Naive thymus-derived CD8-positive, alpha-beta T cell (primary cell): ENCODE results near the gene ABLIM2. TPM values are rescaled to one million over a fixed set of nuclear protein-coding genes. Genes with fewer than 3 reads are reported as not detected.

Experiments used
- ATAC-seq, 2 donors: fragments of 150-1000 bp; cut with Tn5 transposase in 1 of 2; sonication (Bioruptor Pico), chemical (Tn5 transposase) in 1 of 2; 1 replicate in 1 of 2; 2 replicates in 1 of 2; pipeline ENCODE4 v1.10.0; 2021; ENCODE audit warnings: mild to moderate bottlenecking in 2 of 2, moderate library complexity in 2 of 2
- POLR2A ChIA-PET: fragments of 350-600 bp; sonication (Branson Sonifier 250); formaldehyde crosslinking; loops from one replicate; lab custom pipeline; 2021; ENCODE audit warnings: antibody characterized with exemption; lab: Charles Lee
- DNase-seq, 10 donors: peaks; one replicate each; pipeline versions ENCODE4 v3.0.0 to v3.0.0-alpha.2; 2020 to 2022
- H3K27ac Mint-ChIP-seq, 10 donors: one replicate each; pipeline ENCODE4 v1.8.0; 2020 to 2022; ENCODE audit warnings: mild to moderate bottlenecking in 10 of 10, mixed read lengths in 10 of 10, moderate library complexity in 4 of 10, inconsistent platforms in 1 of 10
- H3K27me3 Mint-ChIP-seq, 5 donors: one replicate each; pipeline ENCODE4 v1.8.0; 2021 to 2022; ENCODE audit warnings: mixed read lengths in 5 of 5
- H3K36me3 Mint-ChIP-seq, 3 donors: one replicate each; pipeline ENCODE4 v1.8.0; 2020 to 2022; ENCODE audit warnings: mixed read lengths in 3 of 3, mild to moderate bottlenecking in 2 of 3, inconsistent platforms in 1 of 3
- H3K4me1 Mint-ChIP-seq, 4 donors: one replicate each; pipeline ENCODE4 v1.8.0; 2021 to 2022; ENCODE audit warnings: mixed read lengths in 4 of 4
- H3K4me3 Mint-ChIP-seq, 10 donors: one replicate each; pipeline ENCODE4 v1.8.0; 2020 to 2022; ENCODE audit warnings: mild to moderate bottlenecking in 10 of 10, mixed read lengths in 10 of 10, moderate library complexity in 6 of 10, inconsistent platforms in 1 of 10
- H3K9me3 Mint-ChIP-seq, 9 donors: one replicate each; pipeline ENCODE4 v1.8.0; 2020 to 2022; ENCODE audit warnings: mixed read lengths in 9 of 9, mild to moderate bottlenecking in 3 of 9, inconsistent platforms in 1 of 9, moderate library complexity in 1 of 9
- polyA plus RNA-seq, 3 donors: library from polyadenylated mRNA; unstranded; fragments of 300-500 nt; fragmentation: Illumina TruSeq; gene quantifications; one replicate each; pipeline ENCODE4 v1.2.3, GENCODE V29; 2021
- total RNA-seq, 8 experiments: library from RNA in 2 of 8; stranded (reverse) in 2 of 8; gene quantifications; one replicate each; pipeline ENCODE4 v1.2.3 and lab custom pipeline; 2021 to 2026

The ABLIM2 gene
- total and polyA plus RNA-seq, 5 experiments from 2014 or later = 0.47 to 4.9 (median 2.4) TPM

- H3K27me3 Mint-ChIP-seq = peaks cover 0 to 13% (median 4%) of the 10 kb centered on the region in 5 donors
- POLR2A ChIA-PET = no interaction called here
- no peak overlapping the region for H3K27ac Mint-ChIP-seq
- DNase-seq (no peak), ATAC-seq (no peak)
- H3K36me3 Mint-ChIP-seq = peaks cover 0 to 30% (median 6%) of the 10 kb centered on the region in 3 donors
- H3K4me3 Mint-ChIP-seq = no peak overlapping the region
- H3K4me1 Mint-ChIP-seq = peaks cover 0 to 3% (median 0%) of the 10 kb centered on the region in 4 donors
- peaks cover 0 to 27% (median 19%) of the 10 kb centered on the region in 9 donors for H3K9me3 Mint-ChIP-seq
These were observed 91.2 kb downstream of the ABLIM2 start for GRCh38 chr4:8067274-8067936.

DNA sequence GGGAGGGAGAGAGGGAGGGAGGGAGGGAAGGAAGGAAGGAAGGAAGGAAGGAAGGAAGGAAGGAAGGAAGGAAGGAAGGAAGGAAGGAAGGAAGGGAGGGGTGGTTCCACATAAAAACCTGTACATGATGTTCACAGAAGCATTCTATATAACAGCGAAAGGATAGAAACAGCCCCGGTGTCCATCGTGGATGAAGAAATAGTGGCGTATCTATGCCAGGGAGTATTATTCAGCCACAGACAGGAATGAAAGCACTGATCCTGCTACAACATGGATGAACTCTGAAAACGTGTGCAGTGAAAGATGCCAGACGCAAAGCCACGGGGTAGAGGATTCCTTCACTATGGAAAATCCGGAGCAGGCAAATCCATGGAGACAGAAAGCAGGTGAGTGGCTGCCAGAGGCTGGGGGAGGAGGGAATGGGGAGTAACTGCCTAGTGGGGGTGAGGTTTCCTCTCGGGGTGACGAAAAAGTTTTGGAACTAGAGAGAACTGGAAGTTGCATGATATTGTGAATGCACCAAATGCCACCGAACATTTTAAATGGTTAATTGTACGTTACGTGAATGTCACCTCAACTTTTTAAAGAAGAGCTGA lies 92.2 kb downstream of the ABLIM2 start:
- ATAC-seq = no peak
- Mint-ChIP-seq H3K9me3 (peaks cover 0 to 27% (median 19%) of the 10 kb centered on the region in 9 donors), H3K4me1 (peaks cover 0 to 3% (median 0%) of the 10 kb centered on the region in 4 donors), H3K4me3 (no peak overlapping the region), H3K27me3 (peaks cover 0 to 10% (median 3%) of the 10 kb centered on the region in 5 donors), H3K36me3 (peaks cover 0 to 30% (median 6%) of the 10 kb centered on the region in 3 donors), H3K27ac (no peak overlapping the region)
- POLR2A ChIA-PET = no interaction called here
- DNase-seq = no peak

GRCh38 chr4:8063974-8064563 lies 94.5 kb downstream of the ABLIM2 start:
- H3K27ac Mint-ChIP-seq = peak overlapping the region in 1 of 10 donors; percentile 9
- peaks cover 0 to 3% (median 0%) of the 10 kb centered on the region in 4 donors for H3K4me1 Mint-ChIP-seq
- H3K36me3 Mint-ChIP-seq = peaks cover 2 to 30% (median 11%) of the 10 kb centered on the region in 3 donors
- no peak for ATAC-seq
- H3K4me3 Mint-ChIP-seq = no peak overlapping the region
- POLR2A ChIA-PET = no interaction called here
- peaks cover 0 to 13% (median 0%) of the 10 kb centered on the region in 5 donors for H3K27me3 Mint-ChIP-seq
- DNase-seq = no peak
- H3K9me3 Mint-ChIP-seq = peaks cover 0 to 27% (median 19%) of the 10 kb centered on the region in 9 donors

GRCh38 chr4:8061573-8061972 lies 97.0 kb downstream of the ABLIM2 start:
- Mint-ChIP-seq H3K4me1 (peaks cover 0 to 3% (median 0%) of the 10 kb centered on the region in 4 donors), H3K27ac (no peak overlapping the region), H3K9me3 (peaks cover 0 to 31% (median 19%) of the 10 kb centered on the region in 9 donors), H3K4me3 (no peak overlapping the region), H3K27me3 (peaks cover 0 to 9% (median 0%) of the 10 kb centered on the region in 5 donors), H3K36me3 (peaks cover 2 to 28% (median 11%) of the 10 kb centered on the region in 3 donors)
- ATAC-seq = no peak
- POLR2A ChIA-PET = no interaction called here
- DNase-seq = no peak

- H3K9me3 Mint-ChIP-seq = peaks cover 0 to 31% (median 19%) of the 10 kb centered on the region in 9 donors
- POLR2A ChIA-PET = no interaction called here
- DNase-seq (no peak), ATAC-seq (no peak)
- peaks cover 2 to 24% (median 8%) of the 10 kb centered on the region in 3 donors for H3K36me3 Mint-ChIP-seq
- peaks cover 0 to 9% (median 0%) of the 10 kb centered on the region in 5 donors for H3K27me3 Mint-ChIP-seq
- H3K27ac Mint-ChIP-seq = no peak overlapping the region
- H3K4me3 Mint-ChIP-seq = no peak overlapping the region
- H3K4me1 Mint-ChIP-seq = peaks cover 0 to 3% (median 0%) of the 10 kb centered on the region in 4 donors
These were observed 97.5 kb downstream of the ABLIM2 start for GRCh38 chr4:8061145-8061544.

DNA sequence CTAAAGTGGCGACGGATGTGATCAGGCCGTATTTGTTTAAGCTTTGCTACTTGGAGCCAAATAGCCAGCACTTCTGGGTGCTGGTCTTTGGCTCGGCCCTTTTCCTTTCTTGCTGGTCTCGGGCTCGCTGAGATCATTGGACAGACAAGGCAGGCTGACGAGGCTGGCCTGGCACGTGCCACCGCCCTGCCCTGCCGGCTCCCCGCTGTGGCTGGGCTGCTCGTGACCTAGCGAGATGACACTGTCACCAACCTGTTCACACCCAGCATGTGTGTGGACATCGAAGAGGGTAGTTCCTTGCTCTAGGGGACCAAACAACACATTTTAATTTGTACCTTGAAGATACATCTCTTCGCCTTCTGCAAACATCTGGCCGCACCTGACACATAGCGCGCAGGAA lies 98.0 kb downstream of the ABLIM2 start:
- Mint-ChIP-seq H3K4me1 (peaks cover 0 to 3% (median 0%) of the 10 kb centered on the region in 4 donors), H3K27me3 (peaks cover 0 to 8% (median 0%) of the 10 kb centered on the region in 5 donors), H3K9me3 (peaks cover 0 to 31% (median 19%) of the 10 kb centered on the region in 9 donors), H3K27ac (no peak overlapping the region), H3K4me3 (no peak overlapping the region), H3K36me3 (peaks cover 2 to 24% (median 8%) of the 10 kb centered on the region in 3 donors)
- POLR2A ChIA-PET = no interaction called here
- DNase-seq (no peak), ATAC-seq (no peak)

DNA sequence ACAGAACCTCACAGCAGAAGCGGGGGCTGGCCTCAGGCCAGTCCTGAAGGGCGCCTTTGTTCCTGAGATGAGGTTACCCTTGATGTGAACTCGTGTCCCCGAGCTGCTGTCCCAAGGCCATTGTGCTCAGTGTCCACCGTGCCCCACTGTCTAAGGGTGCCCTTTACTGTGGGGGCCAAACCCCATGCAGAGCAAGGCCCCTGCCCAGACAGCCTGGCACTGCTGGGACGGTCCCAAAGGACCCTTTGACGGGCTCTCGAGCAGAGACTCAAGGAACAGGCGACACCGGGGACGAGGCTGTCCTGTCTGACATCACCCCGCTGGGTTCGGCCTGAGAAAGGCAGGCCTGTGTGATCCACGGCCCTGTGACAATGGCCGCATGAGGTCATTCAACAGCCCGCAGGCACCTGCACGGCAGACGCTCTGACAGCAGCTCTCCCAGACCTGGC lies 100.6 kb downstream of the ABLIM2 start:
- H3K4me1 Mint-ChIP-seq = no peaks in the 10 kb centered on the region
- POLR2A ChIA-PET = no interaction called here
- H3K4me3 Mint-ChIP-seq = no peak overlapping the region
- no peak overlapping the region for H3K27ac Mint-ChIP-seq
- peaks cover 0 to 22% (median 2%) of the 10 kb centered on the region in 3 donors for H3K36me3 Mint-ChIP-seq
- ATAC-seq (no peak), DNase-seq (no peak)
- H3K9me3 Mint-ChIP-seq = peaks cover 0 to 21% (median 8%) of the 10 kb centered on the region in 9 donors
- H3K27me3 Mint-ChIP-seq = peaks cover 0 to 3% (median 0%) of the 10 kb centered on the region in 5 donors

- POLR2A ChIA-PET = interaction anchor here (0.5 kb wide), 1 partner anchor 259 kb away, joined by 3 read pairs; no protein-coding TSS in a partner anchor
- Mint-ChIP-seq H3K4me1 (no peaks in the 10 kb centered on the region), H3K9me3 (peaks cover 0 to 17% (median 5%) of the 10 kb centered on the region in 9 donors), H3K27me3 (peaks cover 0 to 5% (median 0%) of the 10 kb centered on the region in 5 donors), H3K27ac (no peak overlapping the region), H3K36me3 (peaks cover 0 to 19% (median 0%) of the 10 kb centered on the region in 3 donors), H3K4me3 (no peak overlapping the region)
- ATAC-seq (no peak), DNase-seq (no peak)
These were observed 103.4 kb downstream of the ABLIM2 start for GRCh38 chr4:8055206-8055605.

- no peak overlapping the region for H3K27ac Mint-ChIP-seq
These were observed 104.7 kb downstream of the ABLIM2 start for GRCh38 chr4:8053688-8054449.

DNA sequence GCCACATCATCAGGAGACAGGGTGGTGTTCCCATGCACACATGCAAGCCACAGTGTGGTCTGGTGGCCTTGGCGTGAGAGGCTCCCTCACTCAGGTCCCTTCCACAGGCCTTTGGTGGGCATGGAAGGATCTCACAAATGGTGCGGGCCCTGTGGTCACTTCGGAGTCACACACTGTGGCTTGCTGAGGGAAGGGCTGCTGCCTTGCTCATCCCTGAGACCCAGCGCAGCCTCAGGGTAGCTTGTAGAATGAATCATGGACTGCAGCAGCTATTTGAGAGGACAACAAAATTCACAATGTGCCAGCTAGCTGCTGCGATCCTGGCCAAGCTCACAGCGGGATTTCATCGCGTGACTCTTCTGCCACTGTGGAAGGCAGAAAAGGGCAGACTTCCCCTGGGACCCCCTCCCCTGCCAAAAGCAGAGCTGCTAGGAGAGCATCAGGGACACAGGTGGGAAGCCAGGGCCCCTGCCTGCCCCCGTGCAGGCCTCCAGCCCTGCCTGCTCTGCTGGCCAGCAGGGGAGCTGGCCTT lies 106.4 kb downstream of the ABLIM2 start:
- POLR2A ChIA-PET = no interaction called here
- Mint-ChIP-seq H3K27ac (peak overlapping the region in 1 of 10 donors; percentile 13), H3K36me3 (peaks cover 0 to 16% (median 0%) of the 10 kb centered on the region in 3 donors), H3K27me3 (peaks cover 0 to 7% (median 3%) of the 10 kb centered on the region in 5 donors), H3K9me3 (peaks cover 0 to 15% (median 5%) of the 10 kb centered on the region in 9 donors), H3K4me1 (peaks cover 0 to 2% (median under 1%) of the 10 kb centered on the region in 4 donors), H3K4me3 (no peak overlapping the region)
- ATAC-seq (no peak), DNase-seq (no peak)

More at GRCh38 chr4:8053688-8054449, 104.7 kb downstream of the ABLIM2 start:
- H3K4me1 Mint-ChIP-seq = peaks cover 0 to 2% (median 0%) of the 10 kb centered on the region in 4 donors
- POLR2A ChIA-PET = no interaction called here
- peaks cover 0 to 17% (median 5%) of the 10 kb centered on the region in 9 donors for H3K9me3 Mint-ChIP-seq
- peaks cover 0 to 5% (median 3%) of the 10 kb centered on the region in 5 donors for H3K27me3 Mint-ChIP-seq
- ATAC-seq = no peak
- DNase-seq = no peak
- H3K4me3 Mint-ChIP-seq = no peak overlapping the region
- H3K36me3 Mint-ChIP-seq = peaks cover 0 to 16% (median 0%) of the 10 kb centered on the region in 3 donors

DNA sequence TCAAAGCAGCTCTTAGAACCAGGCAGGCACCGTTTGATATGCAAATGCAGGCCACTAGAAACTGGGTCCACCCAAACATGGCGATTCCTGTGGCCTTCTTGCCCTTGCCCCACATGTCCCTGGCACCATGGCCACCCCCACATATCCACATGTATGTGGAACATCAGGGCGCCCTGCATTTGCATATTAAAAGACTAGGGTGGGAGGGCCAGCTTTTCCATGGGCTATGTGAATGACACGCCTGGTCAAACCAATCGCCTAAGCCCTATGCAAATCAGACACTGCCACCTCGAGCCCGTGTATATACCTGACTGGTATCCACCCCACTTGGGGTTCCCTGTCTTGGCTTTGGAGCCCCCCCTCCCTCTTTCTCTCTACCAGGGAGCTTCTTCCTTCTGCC lies 107.0 kb downstream of the ABLIM2 start:
- DNase-seq = no peak
- H3K9me3 Mint-ChIP-seq = peaks cover 0 to 15% (median 5%) of the 10 kb centered on the region in 9 donors

More for the DNA sequence above, 107.0 kb downstream of the ABLIM2 start:
- H3K27me3 Mint-ChIP-seq = peaks cover 0 to 8% (median 3%) of the 10 kb centered on the region in 5 donors
- ATAC-seq = no peak
- no peak overlapping the region for H3K27ac Mint-ChIP-seq
- H3K4me1 Mint-ChIP-seq = peaks cover 0 to 2% (median under 1%) of the 10 kb centered on the region in 4 donors
- H3K4me3 Mint-ChIP-seq = no peak overlapping the region
- H3K36me3 Mint-ChIP-seq = peaks cover 0 to 16% (median 0%) of the 10 kb centered on the region in 3 donors
- POLR2A ChIA-PET = no interaction called here
